LNCAP (cell line): ENCODE results near the gene ADAMTS15.

Source experiments
- CTCF ChIP-seq: fragments of 450-650 bp; IDR thresholded peaks from 2 replicates; pipeline ENCODE4 v1.5.1; 2017; ENCODE audit warnings: mild to moderate bottlenecking

ADAMTS15 gene

DNA sequence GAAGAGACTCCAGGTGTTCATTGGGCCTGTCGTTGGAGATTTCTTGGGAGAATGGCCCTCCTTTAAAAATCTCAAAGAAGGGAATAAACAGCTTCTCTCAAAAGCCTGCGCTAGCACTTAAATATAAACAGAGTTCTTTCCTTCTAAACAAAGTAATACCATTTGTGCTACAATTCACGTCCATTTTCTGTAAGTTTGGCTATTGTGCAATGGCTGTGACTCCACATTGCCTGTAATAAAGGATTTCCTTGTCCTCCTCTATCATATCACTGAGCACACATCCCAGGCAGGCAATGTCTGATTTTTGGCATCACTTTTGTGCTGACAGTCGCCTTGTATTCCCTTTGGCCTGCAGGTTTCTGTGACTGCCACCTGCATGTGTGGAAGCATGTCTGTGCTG, 15.1 kb upstream of the ADAMTS15 start:
- no peak for TF ChIP-seq CTCF

GRCh38 chr11:130434521-130435223, 13.8 kb upstream of the ADAMTS15 start:
- peak; percentile 80 for TF ChIP-seq CTCF

- no peak for TF ChIP-seq CTCF
Observed at GRCh38 chr11:130435671-130436070, 12.8 kb upstream of the ADAMTS15 start.

GRCh38 chr11:130436171-130436570, 12.3 kb upstream of the ADAMTS15 start:
- TF ChIP-seq CTCF, result no peak

GRCh38 chr11:130437848-130438247, 10.6 kb upstream of the ADAMTS15 start:
- TF ChIP-seq CTCF, result no peak

DNA sequence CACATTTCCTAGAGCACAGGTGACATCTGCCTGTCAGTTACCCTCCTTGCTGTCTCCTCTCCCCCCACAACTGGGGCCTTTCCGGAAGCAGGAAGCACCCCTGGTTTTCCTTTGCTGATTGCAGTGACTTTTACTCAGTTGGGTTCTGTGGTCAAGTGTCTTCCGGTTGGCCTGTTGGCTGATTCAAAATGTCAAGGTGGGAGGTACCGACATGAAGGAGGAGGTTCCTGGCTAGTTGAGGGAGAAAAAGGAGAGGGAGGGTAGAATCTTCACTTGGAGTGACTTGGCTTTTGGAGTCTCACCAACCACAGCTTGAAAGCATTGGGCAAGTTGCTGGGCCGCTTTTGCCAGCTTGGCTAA, 9.3 kb upstream of the ADAMTS15 start:
- no peak for TF ChIP-seq CTCF

GRCh38 chr11:130439876-130440275, 8.6 kb upstream of the ADAMTS15 start:
- TF ChIP-seq CTCF, result no peak

DNA sequence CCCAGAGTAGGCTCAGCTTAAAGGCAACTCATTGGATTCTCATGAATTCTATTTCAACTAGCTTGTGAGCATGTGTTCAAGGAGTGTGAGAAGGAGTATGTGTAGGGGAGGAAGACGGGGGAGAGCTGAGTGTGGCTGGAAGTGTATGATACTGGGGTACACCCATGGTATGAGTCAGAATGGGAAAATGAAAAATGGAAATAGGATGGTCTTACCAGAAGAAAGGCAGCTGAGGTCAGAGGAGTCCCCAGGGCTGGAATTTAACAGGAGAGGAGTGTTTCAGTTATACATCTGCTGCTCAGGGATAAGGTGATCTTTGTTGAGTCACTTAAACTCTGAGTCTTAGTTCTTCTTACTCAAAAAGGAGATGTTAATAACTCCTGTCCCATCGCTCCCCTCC, 6.7 kb upstream of the ADAMTS15 start:
- TF ChIP-seq CTCF, result no peak
